Esophagus muscularis mucosa (tissue), 4 donors: Measurements from ENCODE around the gene CBFB. TPM values are rescaled to one million over a fixed set of nuclear protein-coding genes. Genes with fewer than 3 reads are reported as not detected.
"Not testable (repeated sequence)": the region's sequence is repeated elsewhere in the genome, so short reads cannot be mapped to it uniquely, and the experiment has no call there.

Experiments
- DNase-seq: peaks from one replicate; pipeline ENCODE4 v3.0.0-alpha.2; 2017; ENCODE audit errors: extremely low spot score
- H3K27ac ChIP-seq, 4 donors: fragments of 200-600 bp; sonication (generic); replicated peaks in 1 of 4; 1 replicate in 3 of 4; 2 replicates in 1 of 4; pipeline ENCODE4 v1.5.1; 2016 to 2019; ENCODE audit warnings: mild to moderate bottlenecking in 1 of 4
- H3K27me3 ChIP-seq, 4 donors: fragments of 200-600 bp; sonication (generic); one replicate each; pipeline versions ENCODE4 v1.5.1 to v1.6.0; 2016 to 2019
- H3K36me3 ChIP-seq, 4 donors: fragments of 200-600 bp; sonication (generic); one replicate each; pipeline ENCODE4 v1.5.1; 2016 to 2019
- H3K4me1 ChIP-seq, 4 donors: fragments of 200-600 bp; sonication (generic); one replicate each; pipeline ENCODE4 v1.5.1; 2016 to 2019
- H3K4me3 ChIP-seq, 4 donors: fragments of 200-600 bp; sonication (generic); 1 replicate in 2 of 4; 2 replicates in 2 of 4; pipeline ENCODE4 v1.5.1; 2016 to 2019; ENCODE audit warnings: mild to moderate bottlenecking in 4 of 4, moderate library complexity in 1 of 4
- H3K9me3 ChIP-seq, 4 donors: fragments of 200-600 bp; sonication (generic); 1 replicate in 3 of 4; 2 replicates in 1 of 4; pipeline ENCODE4 v1.5.1; 2016 to 2019
- CTCF ChIP-seq, 3 experiments: fragments of 200-600 bp in 2 of 3; fragments of 450-650 bp in 1 of 3; sonication (generic) in 2 of 3; IDR thresholded peaks; one replicate each; pipeline ENCODE4 v1.5.1; 2017 to 2019; ENCODE audit warnings: antibody characterized with exemption in 3 of 3, mild to moderate bottlenecking in 2 of 3, moderate library complexity in 1 of 3
- EP300 ChIP-seq: sonication (generic); formaldehyde crosslinking; IDR thresholded peaks from one replicate; pipeline ENCODE4 v1.6.1; 2017; ENCODE audit warnings: antibody characterized with exemption
- POLR2A ChIP-seq: fragments of 450-650 bp; IDR thresholded peaks from one replicate; pipeline ENCODE4 v1.6.1; 2017; ENCODE audit warnings: antibody characterized with exemption, moderate library complexity, mild to moderate bottlenecking, low read depth
- POLR2AphosphoS5 ChIP-seq, 2 donors: sonication (generic); formaldehyde crosslinking; IDR thresholded peaks; one replicate each; pipeline ENCODE4 v1.6.1; 2017; ENCODE audit warnings: antibody characterized with exemption in 2 of 2
- WGBS: methylation state at CpG from one replicate; pipeline ENCODE4 v1.1.5; 2018; 5-methylcytosine and 5-hydroxymethylcytosine counted together
- intact Hi-C: fragments of 100-400 bp; cut with DNase I; formaldehyde crosslinking; loops from one replicate; pipeline ENCODE4 v1.15.1; 2023
- total RNA-seq, 4 donors: library from RNA; depleted of rRNA; stranded (reverse); fragments of >200 nt; gene quantifications; one replicate each; pipeline versions ENCODE4 v1.1.0 to v1.2.1, GENCODE V29; 2016

Gene CBFB
- total RNA-seq, 4 donors from 2014 or later, result 20.6 to 39.8 (median 30.6) TPM

- intact Hi-C loops, result no loop called here
- WGBS, result 91% methylated on average over 2 of the region's 2 CpGs
- H3K9me3 ChIP-seq, result no peaks in the 10 kb centered on the region
- no peaks in the 10 kb centered on the region for H3K36me3 ChIP-seq
- peaks cover 8 to 13% (median 12%) of the 10 kb centered on the region in 4 donors for H3K4me1 ChIP-seq
- no peak overlapping the region for H3K4me3 ChIP-seq
- no peaks in the 10 kb centered on the region for H3K27me3 ChIP-seq
- no peak for DNase-seq
- H3K27ac ChIP-seq, result no peak overlapping the region
- TF ChIP-seq EP300 (no peak), POLR2A (no peak), POLR2AphosphoS5 (IDR thresholded peaks at IDR 0.05) (no peak), CTCF (IDR thresholded peaks at IDR 0.05) (no peak)
Measured at GRCh38 chr16:66991545-66992077, 37.3 kb upstream of the CBFB start.

- peaks cover 18 to 29% (median 24%) of the 10 kb centered on the region in 4 donors for H3K4me1 ChIP-seq
- 95% methylated on average over 12 of the region's 12 CpGs for WGBS
Measured at GRCh38 chr16:66993558-66993957, 35.4 kb upstream of the CBFB start.

GRCh38 chr16:66996324-66996982 is 32.5 kb upstream of the CBFB start:
- intact Hi-C loops, result no loop called here
- WGBS, result 60% methylated on average over 1 of the region's 6 CpGs
- H3K4me1 ChIP-seq, result peaks cover 31 to 46% (median 41%) of the 10 kb centered on the region in 4 donors
- H3K4me3 ChIP-seq, result no peak overlapping the region
- peak; percentile 68 to 73 for TF ChIP-seq POLR2AphosphoS5 (IDR thresholded peaks at IDR 0.05)
- no peak for TF ChIP-seq EP300
- H3K27me3 ChIP-seq, result peaks cover 0 to 4% (median 0%) of the 10 kb centered on the region in 4 donors
- DNase-seq, result no peak
- no peaks in the 10 kb centered on the region for H3K36me3 ChIP-seq
- H3K27ac ChIP-seq, result peak overlapping the region; percentile 66 to 82 (median 72)
- no peaks in the 10 kb centered on the region for H3K9me3 ChIP-seq

More at GRCh38 chr16:66993558-66993957, 35.4 kb upstream of the CBFB start:
- intact Hi-C loops, H3K4me3 ChIP-seq, H3K27ac ChIP-seq, H3K36me3 ChIP-seq, H3K9me3 ChIP-seq, DNase-seq, H3K27me3 ChIP-seq: not testable (repeated sequence)

- peaks cover 0 to 4% (median 0%) of the 10 kb centered on the region in 4 donors for H3K27me3 ChIP-seq
- TF ChIP-seq EP300 (peak; percentile 37), POLR2A (no peak), POLR2AphosphoS5 (IDR thresholded peaks at IDR 0.05) (no peak)
- H3K9me3 ChIP-seq, result no peaks in the 10 kb centered on the region
- WGBS, result 57% methylated on average over 3 of the region's 3 CpGs
- H3K36me3 ChIP-seq, result no peaks in the 10 kb centered on the region
- H3K27ac ChIP-seq, result peak overlapping the region; percentile 66 to 82 (median 72)
- H3K4me1 ChIP-seq, result peaks cover 33 to 48% (median 44%) of the 10 kb centered on the region in 4 donors
- DNase-seq, result no peak
- no peak overlapping the region for H3K4me3 ChIP-seq
- intact Hi-C loops, result no loop called here
Measured at GRCh38 chr16:66996983-66997358, 32.0 kb upstream of the CBFB start.

- Histone ChIP-seq H3K36me3 (peaks cover 0 to 6% (median 0%) of the 10 kb centered on the region in 4 donors), H3K9me3 (no peaks in the 10 kb centered on the region), H3K4me3 (peak overlapping the region; percentile 57 to 70 (median 61)), H3K4me1 (peaks cover 33 to 44% (median 41%) of the 10 kb centered on the region in 4 donors), H3K27ac (peak overlapping the region; percentile 55 to 71 (median 64)), H3K27me3 (peaks cover 0 to 4% (median 0%) of the 10 kb centered on the region in 4 donors)
- 9% methylated on average over 37 of the region's 89 CpGs for WGBS
- TF ChIP-seq POLR2AphosphoS5 (IDR thresholded peaks at IDR 0.05) (peak; percentile 55 to 70), EP300 (peak; percentile 56), CTCF (IDR thresholded peaks at IDR 0.05) (no peak), POLR2A (no peak)
- intact Hi-C loops, result no loop called here
- no peak for DNase-seq
Measured at GRCh38 chr16:67000384-67001351, 28.3 kb upstream of the CBFB start.

GRCh38 chr16:67001726-67002125 is 27.2 kb upstream of the CBFB start:
- Histone ChIP-seq H3K4me1 (peaks cover 24 to 34% (median 31%) of the 10 kb centered on the region in 4 donors), H3K4me3 (no peak overlapping the region), H3K9me3 (no peaks in the 10 kb centered on the region), H3K27me3 (peaks cover 0 to 4% (median 0%) of the 10 kb centered on the region in 4 donors), H3K36me3 (peaks cover 0 to 6% (median 0%) of the 10 kb centered on the region in 4 donors), H3K27ac (no peak overlapping the region)
- no peak for DNase-seq
- intact Hi-C loops, result no loop called here
- TF ChIP-seq EP300, result no peak
- TF ChIP-seq CTCF (IDR thresholded peaks at IDR 0.05), result no peak
- no peak for TF ChIP-seq POLR2AphosphoS5 (IDR thresholded peaks at IDR 0.05)
- TF ChIP-seq POLR2A, result no peak
- WGBS, result 84% methylated on average over 3 of the region's 3 CpGs
